MCF 10A (cell line): Measurements from ENCODE around the gene HAUS3. TPM values are rescaled to one million over a fixed set of nuclear protein-coding genes. Genes with fewer than 3 reads are reported as not detected.
"Not testable (repeated sequence)": the region's sequence is repeated elsewhere in the genome, so short reads cannot be mapped to it uniquely, and the experiment has no call there.

Experiments used
- BruUV-seq: library from RNA; stranded (reverse); fragments of 400-500 nt; replicated peaks from 2 replicates; lab custom pipeline; 2021; lab: Mats Ljungman, UMichigan
- CTCF ChIA-PET: fragments of 300-600 bp; sonication (Branson Sonifier 250); formaldehyde crosslinking; extraction: SDS; loops from one replicate; lab custom pipeline; 2021; ENCODE audit warnings: antibody characterized with exemption, inconsistent platforms; lab: Yijun Ruan, JAX
- POLR2A ChIA-PET: fragments of 300-600, 350-650 bp; sonication (Branson Sonifier 250); formaldehyde crosslinking; extraction: SDS; loops from one replicate; lab custom pipeline; 2020; ENCODE audit warnings: antibody characterized with exemption, inconsistent platforms; lab: Yijun Ruan, JAX
- DNase-seq: peaks from one replicate; pipeline ENCODE4 v3.0.0-alpha.2; 2018; ENCODE audit not compliant: unreplicated experiment
- H3K27ac Mint-ChIP-seq: one replicate; pipeline ENCODE4 v1.8.0; 2022; ENCODE audit warnings: mild to moderate bottlenecking, low read depth, mixed read lengths; ENCODE audit not compliant: unreplicated experiment
- H3K27me3 Mint-ChIP-seq: one replicate; pipeline ENCODE4 v1.8.0; 2022; ENCODE audit warnings: mixed read lengths; ENCODE audit not compliant: insufficient read depth, unreplicated experiment
- H3K36me3 Mint-ChIP-seq: one replicate; pipeline ENCODE4 v1.8.0; 2022; ENCODE audit warnings: mild to moderate bottlenecking, moderate library complexity, mixed read lengths; ENCODE audit not compliant: insufficient read depth, unreplicated experiment
- H3K4me1 Mint-ChIP-seq: one replicate; pipeline ENCODE4 v1.8.0; 2022; ENCODE audit warnings: mixed read lengths; ENCODE audit not compliant: insufficient read depth, unreplicated experiment
- H3K4me3 Mint-ChIP-seq: one replicate; pipeline ENCODE4 v1.8.0; 2022; ENCODE audit warnings: mild to moderate bottlenecking, moderate library complexity, mixed read lengths; ENCODE audit not compliant: unreplicated experiment
- H3K9me3 Mint-ChIP-seq: one replicate; pipeline ENCODE4 v1.8.0; 2022; ENCODE audit warnings: mixed read lengths; ENCODE audit not compliant: unreplicated experiment
- CTCF ChIP-seq: fragments of 200-600 bp; IDR thresholded peaks from one replicate; pipeline ENCODE4 v1.8.0; 2022; ENCODE audit warnings: antibody characterized with exemption, mild to moderate bottlenecking; ENCODE audit not compliant: unreplicated experiment
- intact Hi-C: fragments of 100-400 bp; cut with micrococcal nuclease; formaldehyde crosslinking; loops from 2 replicates; pipeline ENCODE4 v1.14.1; 2022
- total RNA-seq: library from RNA; stranded (reverse); gene quantifications from 2 replicates; pipeline ENCODE4 v1.2.3, GENCODE V29; 2022

The HAUS3 gene
- total RNA-seq, 1 experiment from 2014 or later: 13.9 TPM

- no peak for TF ChIP-seq CTCF
- Mint-ChIP-seq H3K4me1 (peaks cover 8% of the 10 kb centered on the region), H3K27me3 (no peaks in the 10 kb centered on the region), H3K4me3 (no peak overlapping the region), H3K27ac (peak overlapping the region; percentile 21), H3K36me3 (peaks cover 13% of the 10 kb centered on the region), H3K9me3 (no peaks in the 10 kb centered on the region)
- no peak for DNase-seq
- BruUV-seq: no TSS peak
- intact Hi-C loops: no loop called here
- POLR2A ChIA-PET: interaction anchor here (1.2 to 1.8 kb wide), 4 partner anchors 12 to 250 kb away, joined by 4 to 11 read pairs (median 6); partner anchors contain the start of gene RNF4
- CTCF ChIA-PET: interaction anchor here (0.6 to 4.0 kb wide), 16 partner anchors 12 to 365 kb away, joined by 3 to 46 read pairs (median 5); partner anchors contain the start of genes HAUS3, POLN and RNF4
These were observed 22.6 kb downstream of the HAUS3 start for GRCh38 chr4:2219233-2219760.

DNA sequence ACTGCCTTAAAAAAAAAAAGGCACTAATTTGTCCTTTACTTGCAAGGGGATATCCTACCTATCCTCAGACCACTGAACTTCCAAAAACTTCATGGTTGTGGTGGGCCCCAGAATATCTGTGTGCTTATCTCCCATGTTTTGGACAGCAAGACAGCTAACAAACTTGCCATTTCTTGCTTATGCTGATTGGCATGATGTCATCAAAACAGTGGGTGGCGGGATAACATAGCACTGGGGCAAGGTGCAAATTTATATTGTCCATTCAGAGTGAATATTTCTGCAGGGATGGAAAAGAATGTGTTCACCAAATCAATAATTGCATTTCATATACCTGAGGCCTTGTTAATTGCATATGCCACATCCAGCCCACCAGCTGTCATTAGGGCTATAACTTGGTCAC lies 23.5 kb downstream of the HAUS3 start:
- CTCF ChIA-PET: interaction anchor here (0.5 to 4.0 kb wide), 6 partner anchors 13 to 405 kb away, joined by 3 to 46 read pairs (median 4); no protein-coding TSS in a partner anchor
- no TSS peak for BruUV-seq
- no peak for DNase-seq
- H3K4me3 Mint-ChIP-seq: no peak overlapping the region
- TF ChIP-seq CTCF: no peak
- H3K9me3 Mint-ChIP-seq: no peaks in the 10 kb centered on the region
- H3K27ac Mint-ChIP-seq: no peak overlapping the region
- intact Hi-C loops: no loop called here
- peaks cover 11% of the 10 kb centered on the region for H3K36me3 Mint-ChIP-seq
- POLR2A ChIA-PET: no interaction called here
- H3K27me3 Mint-ChIP-seq: no peaks in the 10 kb centered on the region
- H3K4me1 Mint-ChIP-seq: peaks cover 8% of the 10 kb centered on the region

GRCh38 chr4:2217726-2218125 lies 24.2 kb downstream of the HAUS3 start:
- no peaks in the 10 kb centered on the region for H3K27me3 Mint-ChIP-seq
- ChIA-PET POLR2A (no interaction called here), CTCF (interaction anchor here (0.5 to 1.4 kb wide), 8 partner anchors 8 to 378 kb away, joined by 3 to 4 read pairs (median 3); no protein-coding TSS in a partner anchor)
- H3K4me1 Mint-ChIP-seq: peaks cover 8% of the 10 kb centered on the region
- intact Hi-C loops: no loop called here
- no peak for DNase-seq
- H3K9me3 Mint-ChIP-seq: no peaks in the 10 kb centered on the region
- no peak for TF ChIP-seq CTCF
- no TSS peak for BruUV-seq
- H3K27ac Mint-ChIP-seq: no peak overlapping the region
- H3K4me3 Mint-ChIP-seq: no peak overlapping the region
- H3K36me3 Mint-ChIP-seq: peaks cover 4% of the 10 kb centered on the region

DNA sequence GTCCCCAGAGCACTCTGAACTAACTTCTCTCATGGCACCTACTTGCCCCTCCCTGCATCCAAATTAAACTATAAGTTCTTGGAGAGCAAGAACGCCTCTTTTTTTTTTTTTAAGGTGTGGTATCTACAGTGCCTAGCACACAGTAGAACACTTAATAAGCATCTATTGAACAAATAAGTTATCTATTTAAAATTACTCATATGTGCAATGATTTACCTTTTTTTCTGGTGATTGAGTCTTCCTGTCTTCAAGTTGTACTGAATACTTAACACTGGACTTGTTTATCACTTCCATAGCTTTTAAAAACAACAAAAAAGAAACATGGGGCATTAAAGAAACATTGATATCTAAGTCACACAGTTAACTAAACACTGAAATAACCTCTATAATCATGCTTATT lies 29.1 kb downstream of the HAUS3 start:
- Mint-ChIP-seq H3K4me1 (no peaks in the 10 kb centered on the region), H3K9me3 (no peaks in the 10 kb centered on the region), H3K27ac (peak overlapping the region; percentile 35), H3K36me3 (no peaks in the 10 kb centered on the region), H3K27me3 (no peaks in the 10 kb centered on the region), H3K4me3 (no peak overlapping the region)
- ChIA-PET CTCF (interaction anchor here (0.7 kb wide), 1 partner anchor 69 kb away, joined by 3 read pairs; no protein-coding TSS in a partner anchor), POLR2A (no interaction called here)
- no peak for TF ChIP-seq CTCF
- intact Hi-C loops: no loop called here
- no peak for DNase-seq
- no TSS peak for BruUV-seq

DNA sequence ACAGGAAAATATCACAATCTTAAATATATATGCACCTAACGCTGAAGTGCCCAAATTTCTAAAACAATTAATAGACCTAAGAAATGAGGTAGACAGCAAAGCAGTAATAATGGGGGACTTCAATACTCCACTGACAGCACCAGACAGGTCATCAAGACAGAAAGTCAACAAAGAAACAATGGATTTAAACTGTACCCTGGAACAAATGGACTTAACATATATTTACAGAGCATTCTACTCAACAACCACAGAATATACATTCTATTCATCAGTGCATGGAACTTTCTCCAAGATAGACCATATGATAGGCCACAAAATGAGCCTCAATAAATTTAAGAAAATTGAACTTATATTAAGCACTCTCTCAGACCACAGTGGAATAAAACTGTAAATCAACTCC lies 39.1 kb downstream of the HAUS3 start:
- CTCF ChIA-PET, H3K4me1 Mint-ChIP-seq, H3K27me3 Mint-ChIP-seq, DNase-seq, BruUV-seq, H3K4me3 Mint-ChIP-seq, POLR2A ChIA-PET, H3K27ac Mint-ChIP-seq, H3K9me3 Mint-ChIP-seq, intact Hi-C loops: not testable (repeated sequence)
- H3K36me3 Mint-ChIP-seq: peaks cover 12% of the 10 kb centered on the region
